Testis (tissue), 2 donors: ENCODE results near the gene IRF2.

Source experiments
- CTCF ChIP-seq, 3 experiments: fragments of 450-650 bp in 2 of 3; fragments of 200-600 bp in 1 of 3; sonication (generic) in 1 of 3; IDR thresholded peaks; one replicate each; pipeline ENCODE4 v1.5.1; 2016 to 2019; ENCODE audit warnings: antibody characterized with exemption in 3 of 3, mild to moderate bottlenecking in 2 of 3, moderate library complexity in 1 of 3
- POLR2A ChIP-seq: fragments of 450-650 bp; IDR thresholded peaks from one replicate; pipeline ENCODE4 v1.6.1; 2017; ENCODE audit warnings: antibody characterized with exemption, mild to moderate bottlenecking, moderate library complexity

DNA sequence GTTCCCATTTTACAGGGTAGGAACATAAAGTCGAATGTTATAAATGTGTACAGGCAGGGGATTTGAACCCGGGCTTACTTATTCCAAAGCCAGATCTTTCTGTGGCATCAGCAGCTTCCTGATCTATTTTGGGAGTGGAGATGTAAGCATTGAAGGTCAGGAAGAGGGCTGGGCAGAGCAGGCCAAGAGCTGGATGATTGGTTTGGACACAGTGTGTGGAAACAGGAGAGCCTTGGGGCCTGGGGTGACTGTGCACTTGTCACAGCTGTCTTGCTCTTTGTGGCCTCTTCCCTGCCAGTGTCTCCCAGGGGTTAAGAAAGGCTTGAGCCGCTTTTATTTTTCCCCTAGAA is 128.8 kb downstream of the IRF2 start:
- no peak for TF ChIP-seq CTCF (IDR thresholded peaks at IDR 0.05)
- TF ChIP-seq POLR2A = no peak
